Kidney (tissue), 14 donors: ENCODE results near the gene LTO1. TPM values are rescaled to one million over a fixed set of nuclear protein-coding genes. Genes with fewer than 3 reads are reported as not detected.
A peak's percentile ranks its signal among the peaks of the same experiment; 100 is the strongest.

Experiments used
- DNase-seq, 5 donors: peaks; one replicate each; pipeline ENCODE4 v3.0.0-alpha.2; 2013 to 2020
- FAIRE-seq: peaks from 2 replicates; lab custom pipeline; 2012; peaks lifted over from hg19 to GRCh38; lab: Jason Lieb, UNC
- H3K27ac ChIP-seq, 2 donors: one replicate each; pipeline ENCODE4 v1.7.0; 2013; ENCODE audit warnings: low read depth in 2 of 2, low read length in 2 of 2, inconsistent platforms in 1 of 2
- H3K27me3 ChIP-seq: one replicate; pipeline ENCODE4 v1.7.1; 2013; ENCODE audit warnings: low read length, inconsistent platforms; ENCODE audit not compliant: control insufficient read depth, insufficient read depth
- H3K36me3 ChIP-seq, 3 donors: one replicate each; pipeline versions ENCODE4 v1.7.0 to v1.7.1; 2013; ENCODE audit warnings: low read length in 3 of 3, control low read depth in 1 of 3, inconsistent platforms in 1 of 3; ENCODE audit not compliant: insufficient read depth in 3 of 3, control insufficient read depth in 2 of 3
- H3K4me1 ChIP-seq, 3 donors: one replicate each; pipeline versions ENCODE4 v1.7.0 to v1.7.1; 2013; ENCODE audit warnings: low read length in 3 of 3, inconsistent platforms in 1 of 3, low read depth in 1 of 3; ENCODE audit not compliant: control insufficient read depth in 2 of 3, insufficient read depth in 2 of 3
- H3K4me3 ChIP-seq, 3 donors: one replicate each; pipeline versions ENCODE4 v1.7.0 to v1.8.1; 2013; ENCODE audit warnings: low read length in 3 of 3, control low read depth in 1 of 3, inconsistent platforms in 1 of 3
- H3K9ac ChIP-seq, 3 donors: one replicate each; pipeline versions ENCODE4 v1.7.0 to v1.7.1; 2013; ENCODE audit warnings: low read length in 3 of 3, control low read depth in 1 of 3, inconsistent platforms in 1 of 3
- H3K9me3 ChIP-seq, 3 donors: one replicate each; pipeline versions ENCODE4 v1.7.0 to v1.7.1; 2013; ENCODE audit warnings: low read length in 3 of 3, control low read depth in 1 of 3, inconsistent platforms in 1 of 3; ENCODE audit not compliant: control insufficient read depth in 2 of 3, insufficient read depth in 1 of 3
- CTCF ChIP-seq: IDR thresholded peaks from 3 replicates; pipeline ENCODE4 v1.5.1; 2012; ENCODE audit warnings: mild to moderate bottlenecking, moderate library complexity, borderline replicate concordance; ENCODE audit not compliant: insufficient read depth; ENCODE audit errors: extremely low read depth
- intact Hi-C: fragments of 100-400 bp; cut with DNase I; formaldehyde crosslinking; loops from one replicate; pipeline ENCODE4 v1.11.1; 2022
- polyA plus RNA-seq: library from polyadenylated mRNA; stranded (reverse); fragments of 350-450 nt; fragmentation: Illumina TruSeq; extraction: RNeasy Lipid Tissue Mini Kit (QIAGEN cat#74804); gene quantifications from one replicate; pipeline ENCODE4 v1.2.3, GENCODE V29; 2014; ENCODE audit warnings: low read depth, low replicate concordance; ENCODE audit not compliant: insufficient read depth
- total RNA-seq: library from RNA; stranded (reverse); fragmentation: NEBNext Ultra II Directional; extraction: Animal tissue kit (Norgen Biotek cat#: 25700); gene quantifications from one replicate; pipeline ENCODE4 v1.2.1, GENCODE V29; 2021
- donor health status: control.
- donor health status: control.
- donor health status: control.
- donor health status: control.
- donor health status: control.
- donor health status: DM: yes; HTN: yes; CAD: no.
- donor health status: Normal renal cell carcinoma (clear cell type).

Gene LTO1
- total and polyA plus RNA-seq, 2 donors from 2014 or later, result 14.6 to 21.9 TPM

- Histone ChIP-seq H3K36me3 (peaks cover 0 to 11% (median under 1%) of the 10 kb centered on the region in 3 donors), H3K4me3 (no peak overlapping the region), H3K4me1 (no peaks in the 10 kb centered on the region), H3K9ac (no peak overlapping the region), H3K9me3 (no peaks in the 10 kb centered on the region), H3K27me3 (no peaks in the 10 kb centered on the region), H3K27ac (no peak overlapping the region)
- no peak for TF ChIP-seq CTCF
- no peak for FAIRE-seq
- intact Hi-C loops, result no loop called here
- peak in 1 of 5 donors; percentile 68 for DNase-seq
Observed at GRCh38 chr11:69662021-69662698, 13.0 kb downstream of the LTO1 start.

- TF ChIP-seq CTCF, result no peak
- H3K4me3 ChIP-seq, result no peak overlapping the region
- H3K36me3 ChIP-seq, result peaks cover 0 to 8% (median 0%) of the 10 kb centered on the region in 3 donors
- no peaks in the 10 kb centered on the region for H3K4me1 ChIP-seq
- DNase-seq (peak in 1 of 5 donors; percentile 46), FAIRE-seq (no peak)
- no peak overlapping the region for H3K9ac ChIP-seq
- intact Hi-C loops, result no loop called here
- H3K27me3 ChIP-seq, result no peaks in the 10 kb centered on the region
- H3K9me3 ChIP-seq, result no peaks in the 10 kb centered on the region
- no peak overlapping the region for H3K27ac ChIP-seq
Observed at GRCh38 chr11:69661413-69661715, 13.8 kb downstream of the LTO1 start.

GRCh38 chr11:69660001-69660500 is 15.1 kb downstream of the LTO1 start:
- peak in 1 of 5 donors; percentile 30 for DNase-seq
- TF ChIP-seq CTCF, result no peak
- Histone ChIP-seq H3K27ac (no peak overlapping the region), H3K9ac (no peak overlapping the region), H3K36me3 (peaks cover 0 to 3% (median 0%) of the 10 kb centered on the region in 3 donors), H3K4me1 (no peaks in the 10 kb centered on the region), H3K27me3 (no peaks in the 10 kb centered on the region), H3K9me3 (no peaks in the 10 kb centered on the region), H3K4me3 (no peak overlapping the region)
- intact Hi-C loops, result no loop called here
- no peak for FAIRE-seq
